Tibial nerve (tissue), 4 donors: ENCODE measurements around the gene TRIOBP.

Experiments
- CTCF ChIP-seq, 5 experiments: fragments of 200-600 bp in 3 of 5; fragments of 450-650 bp in 2 of 5; sonication (generic) in 3 of 5; IDR thresholded peaks; one replicate each; pipeline ENCODE4 v1.5.1; 2016 to 2019; ENCODE audit warnings: antibody characterized with exemption in 5 of 5, mild to moderate bottlenecking in 3 of 5, moderate library complexity in 2 of 5
- EP300 ChIP-seq, 2 donors: sonication (generic); formaldehyde crosslinking; IDR thresholded peaks; one replicate each; pipeline ENCODE4 v1.6.1; 2017; ENCODE audit warnings: antibody characterized with exemption in 2 of 2, mild to moderate bottlenecking in 1 of 2

DNA sequence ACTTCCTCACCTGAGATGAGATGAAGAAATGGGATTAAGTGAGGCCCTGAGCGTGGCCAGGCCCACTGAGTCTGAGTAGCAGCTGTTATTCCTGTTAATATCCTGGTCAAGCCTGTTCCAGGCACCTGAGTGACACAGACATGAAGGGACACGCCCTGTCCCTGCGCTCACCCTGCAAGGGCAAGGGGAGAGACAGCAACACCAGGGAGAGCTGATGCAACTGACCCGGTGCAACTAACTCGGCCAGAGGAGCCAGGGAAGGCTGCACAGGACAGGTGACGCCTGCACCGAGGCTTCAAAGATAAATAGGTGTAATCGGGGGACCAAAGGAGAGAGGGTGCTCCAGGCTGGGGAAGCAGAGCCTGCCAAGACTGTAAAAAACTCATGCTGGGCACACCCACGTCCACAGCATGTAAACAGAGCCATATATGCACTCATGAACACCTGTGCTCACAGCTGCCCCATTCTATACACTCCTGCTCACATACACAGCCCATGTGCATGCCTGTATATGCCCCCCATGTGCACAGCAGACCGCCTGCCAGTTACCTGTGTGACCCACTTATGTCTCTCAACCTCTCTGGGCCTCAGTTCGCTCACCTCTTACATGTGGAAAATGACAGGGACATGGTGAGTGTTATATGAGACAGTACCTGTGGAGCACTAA, 88.1 kb downstream of the TRIOBP start:
- no peak for TF ChIP-seq CTCF (IDR thresholded peaks at IDR 0.05)
- TF ChIP-seq EP300 (IDR thresholded peaks at IDR 0.05) = no peak
